Pancreas (tissue), 10 donors: Measurements from ENCODE around the gene ZDHHC14. TPM values are rescaled to one million over a fixed set of nuclear protein-coding genes. Genes with fewer than 3 reads are reported as not detected.

Experiments
- ATAC-seq, 4 donors: fragments of 200-7000 bp; cut with Tn5 transposase; one replicate each; pipeline versions ENCODE4 v1.8.0 to v1.9.1; 2020; ENCODE audit warnings: mild to moderate bottlenecking in 4 of 4, moderate library complexity in 4 of 4
- DNase-seq, 6 donors: peaks; one replicate each; pipeline ENCODE4 v3.0.0-alpha.2; 2020
- FAIRE-seq: peaks from 2 replicates; lab custom pipeline; 2012; peaks lifted over from hg19 to GRCh38; lab: Jason Lieb, UNC
- H3K27ac ChIP-seq, 4 donors: fragments of 200-600 bp; sonication (generic); 1 replicate in 3 of 4; 2 replicates in 1 of 4; pipeline versions ENCODE4 v1.5.0 to v1.8.0; 2020
- H3K27me3 ChIP-seq, 4 donors: fragments of 200-600 bp; one replicate each; pipeline ENCODE4 v1.8.0; 2021
- H3K36me3 ChIP-seq, 3 donors: fragments of 200-600 bp; sonication (generic) in 1 of 3; one replicate each; pipeline versions ENCODE4 v1.5.0 to v1.8.0; 2020 to 2021
- H3K4me1 ChIP-seq, 3 donors: fragments of 200-600 bp; one replicate each; pipeline ENCODE4 v1.8.0; 2021
- H3K4me3 ChIP-seq, 4 donors: fragments of 200-600 bp; sonication (generic) in 2 of 4; one replicate each; pipeline versions ENCODE4 v1.5.0 to v1.8.0; 2020 to 2021
- H3K9me3 ChIP-seq, 4 donors: fragments of 200-600 bp; one replicate each; pipeline ENCODE4 v1.8.0; 2021
- CTCF ChIP-seq, 4 donors: fragments of 200-600 bp; sonication (generic) in 3 of 4; IDR thresholded peaks; one replicate each; pipeline versions ENCODE4 v1.5.0 to v1.8.0; 2021; ENCODE audit warnings: antibody characterized with exemption in 4 of 4
- WGBS, 2 donors: extraction: QIAGEN DNeasy Blood & Tissue Kit; methylation state at CpG; one replicate each; pipeline ENCODE4 v1.1.7; 2013; 5-methylcytosine and 5-hydroxymethylcytosine counted together
- intact Hi-C, 3 donors: fragments of 100-400 bp; cut with DNase I; formaldehyde crosslinking; loops; one replicate each; pipeline versions ENCODE4 v1.11.1 to v1.14.2; 2022
- polyA plus RNA-seq, 2 donors: library from polyadenylated mRNA; stranded (reverse); fragments of 200-250 nt; gene quantifications; one replicate each; pipeline ENCODE4 v1.2.3, GENCODE V29; 2013
- total RNA-seq, 6 donors: library from RNA; stranded (reverse); fragmentation: NEBNext Ultra II Directional in 4 of 6; extraction: Animal tissue kit (Norgen Biotek cat#: 25700) in 4 of 6; gene quantifications; one replicate each; pipeline versions ENCODE4 v1.2.1 to v1.2.4, GENCODE V29; 2021 to 2023
- donor health status: healthy with polysubstance abuse.
- donor health status: DM: no; HTN: no; CAD: no; lungs with moderate emphysema.
- donor health status: DM: no; HTN: no; CAD: no.
- donor health status: control.
- donor health status: control.
- donor health status: Bipolar disorder and iron deficiency.
- donor health status: DM: yes; HTN: yes; CAD: no.
- donor health status: DM: no; HTN: no; CAD: no.
- donor health status: DM: no; HTN: no; CAD: no.
- donor health status: DM: yes; HTN: yes; CAD: no.

Gene ZDHHC14
- total and polyA plus RNA-seq, 8 donors = 3.1 to 9.9 (median 4.5) TPM

GRCh38 chr6:157376241-157376640 is 4.7 kb upstream of the ZDHHC14 start:
- ATAC-seq (no peak), FAIRE-seq (no peak), DNase-seq (no peak)
- no peak overlapping the region for H3K4me3 ChIP-seq
- no peaks in the 10 kb centered on the region for H3K9me3 ChIP-seq
- no peaks in the 10 kb centered on the region for H3K27me3 ChIP-seq
- no peaks in the 10 kb centered on the region for H3K36me3 ChIP-seq
- intact Hi-C loops = no loop called here
- no peak overlapping the region for H3K27ac ChIP-seq
- no peak for TF ChIP-seq CTCF (IDR thresholded peaks at IDR 0.05)
- 96 to 99% methylated on average over 3 of the region's 3 CpGs for WGBS, 2 donors
- no peaks in the 10 kb centered on the region for H3K4me1 ChIP-seq

DNA sequence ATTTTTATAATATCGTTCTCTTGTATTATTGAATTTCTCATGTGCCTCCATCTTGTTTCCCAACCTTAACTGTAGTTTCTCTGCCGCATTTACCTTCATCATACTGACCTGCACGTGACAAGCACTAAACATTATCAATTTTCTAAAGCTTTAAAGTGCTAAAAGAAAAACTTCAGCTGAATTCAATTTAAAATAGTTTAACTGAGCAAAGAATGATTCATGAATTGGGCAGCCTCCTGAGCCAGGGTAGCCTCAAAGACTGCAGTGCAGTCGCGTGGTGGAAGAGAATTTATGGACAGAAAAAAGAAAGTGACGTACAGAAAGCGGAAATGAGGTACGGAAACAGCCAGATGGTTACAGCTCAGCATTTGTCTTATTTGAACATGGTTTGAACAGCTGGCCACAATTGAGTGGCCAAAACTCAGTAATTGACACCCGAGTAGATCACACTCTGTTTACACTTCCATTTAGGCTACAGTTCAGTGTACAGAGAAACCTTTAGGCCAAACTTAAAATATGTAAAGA is 4.2 kb upstream of the ZDHHC14 start:
- 69 to 77% methylated on average over 9 of the region's 9 CpGs for WGBS, 2 donors
- intact Hi-C loops = no loop called here
- FAIRE-seq = no peak
- H3K9me3 ChIP-seq = no peaks in the 10 kb centered on the region
- no peak overlapping the region for H3K4me3 ChIP-seq
- H3K4me1 ChIP-seq = no peaks in the 10 kb centered on the region
- no peak for TF ChIP-seq CTCF (IDR thresholded peaks at IDR 0.05)
- no peaks in the 10 kb centered on the region for H3K27me3 ChIP-seq
- H3K36me3 ChIP-seq = no peaks in the 10 kb centered on the region
- ATAC-seq = no peak
- DNase-seq = no peak
- H3K27ac ChIP-seq = no peak overlapping the region

- DNase-seq = peak; percentile 86 to 95 (median 88)
- H3K4me3 ChIP-seq = peak overlapping the region; percentile 89 to 99 (median 96)
- no peaks in the 10 kb centered on the region for H3K9me3 ChIP-seq
- peak; percentile 87 to 94 (median 88) for ATAC-seq
- FAIRE-seq = no peak
- intact Hi-C loops = no loop called here
- WGBS, 2 donors = 1% methylated on average over 36 to 45 of the region's 45 CpGs
- peak overlapping the region; percentile 86 to 95 (median 94) for H3K27ac ChIP-seq
- no peaks in the 10 kb centered on the region for H3K27me3 ChIP-seq
- TF ChIP-seq CTCF (IDR thresholded peaks at IDR 0.05) = no peak
- H3K4me1 ChIP-seq = peaks cover 0 to 9% (median 0%) of the 10 kb centered on the region in 3 donors
- no peaks in the 10 kb centered on the region for H3K36me3 ChIP-seq
Measured at GRCh38 chr6:157379656-157380457, 1.1 kb upstream of the ZDHHC14 start.

DNA sequence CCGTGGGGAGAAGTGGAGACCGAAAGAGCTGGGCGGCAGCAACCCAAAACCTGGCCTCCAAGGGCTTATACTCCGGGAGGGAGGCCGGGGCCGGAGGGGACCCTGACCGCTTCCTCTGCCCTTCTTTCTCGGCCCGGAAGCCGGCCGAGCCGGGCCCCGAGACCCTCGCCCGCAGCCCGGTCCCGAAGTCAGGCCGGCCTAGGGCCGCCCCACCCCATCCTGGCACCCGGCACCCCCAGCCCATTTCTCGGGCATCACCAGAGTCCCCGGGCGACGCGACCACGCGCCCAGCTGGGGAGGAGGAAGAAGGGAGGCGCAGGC is 572 bp upstream of the ZDHHC14 start:
- no peaks in the 10 kb centered on the region for H3K9me3 ChIP-seq
- FAIRE-seq (no peak), DNase-seq (no peak), ATAC-seq (peak; percentile 6 to 32 (median 22))
- no peaks in the 10 kb centered on the region for H3K36me3 ChIP-seq
- peak overlapping the region; percentile 89 to 99 (median 96) for H3K4me3 ChIP-seq
- WGBS, 2 donors = 1 to 2% methylated on average over 14 to 28 of the region's 28 CpGs
- H3K4me1 ChIP-seq = peaks cover 0 to 11% (median 0%) of the 10 kb centered on the region in 3 donors
- no peaks in the 10 kb centered on the region for H3K27me3 ChIP-seq
- intact Hi-C loops = no loop called here
- TF ChIP-seq CTCF (IDR thresholded peaks at IDR 0.05) = no peak
- peak overlapping the region; percentile 86 to 95 (median 94) for H3K27ac ChIP-seq
